Body of pancreas (tissue), 4 donors: ENCODE data around the gene CELF1. TPM values are rescaled to one million over a fixed set of nuclear protein-coding genes. Genes with fewer than 3 reads are reported as not detected.

Source experiments
- ATAC-seq: fragments of 150-250 bp; one replicate; pipeline ENCODE4 v1.9.1; 2016
- DNase-seq, 4 donors: peaks; one replicate each; pipeline ENCODE4 v3.0.0-alpha.2; 2019
- H3K27ac ChIP-seq, 4 donors: fragments of 200-600 bp; sonication (generic); 1 replicate in 3 of 4; 2 replicates in 1 of 4; pipeline versions ENCODE4 v1.5.1 to v1.6.1; 2016 to 2019; ENCODE audit warnings: mild to moderate bottlenecking in 1 of 4, mixed read lengths in 1 of 4, moderate library complexity in 1 of 4
- H3K27me3 ChIP-seq, 2 donors: fragments of 200-600 bp; sonication (generic); one replicate each; pipeline ENCODE4 v1.6.0; 2016; ENCODE audit warnings: mild to moderate bottlenecking in 1 of 2
- H3K36me3 ChIP-seq, 2 donors: fragments of 200-600 bp; sonication (generic); replicated peaks in 1 of 2; 2 replicates each; pipeline ENCODE4 v1.5.1; 2016; ENCODE audit warnings: low read depth in 2 of 2; ENCODE audit not compliant: insufficient read depth in 1 of 2
- H3K4me1 ChIP-seq: fragments of 200-600 bp; sonication (generic); one replicate; pipeline ENCODE4 v1.6.0; 2016
- H3K4me3 ChIP-seq, 2 donors: fragments of 200-600 bp; sonication (generic); 1 replicate in 1 of 2; 2 replicates in 1 of 2; pipeline ENCODE4 v1.5.1; 2016 to 2019
- H3K9me3 ChIP-seq, 3 donors: fragments of 200-600 bp; sonication (generic); 1 replicate in 2 of 3; 2 replicates in 1 of 3; pipeline ENCODE4 v1.5.1; 2016
- CTCF ChIP-seq, 7 experiments: fragments of 450-650 bp in 4 of 7; fragments of 200-600 bp in 3 of 7; sonication (generic) in 3 of 7; IDR thresholded peaks; one replicate each; pipeline ENCODE4 v1.5.1; 2016 to 2019; ENCODE audit warnings: antibody characterized with exemption in 7 of 7
- POLR2A ChIP-seq, 3 donors: fragments of 450-650 bp; IDR thresholded peaks; one replicate each; pipeline ENCODE4 v1.6.1; 2016; ENCODE audit warnings: antibody characterized with exemption in 3 of 3, mild to moderate bottlenecking in 2 of 3
- WGBS, 2 donors: methylation state at CpG; one replicate each; pipeline ENCODE4 v1.1.5; 2017; 5-methylcytosine and 5-hydroxymethylcytosine counted together
- intact Hi-C: fragments of 100-400 bp; cut with DNase I; formaldehyde crosslinking; loops from one replicate; pipeline ENCODE4 v1.15.1; 2023
- total RNA-seq, 2 donors: library from RNA; depleted of rRNA; stranded (reverse); fragments of >200 nt; gene quantifications; one replicate each; pipeline ENCODE4 v1.1.0, GENCODE V29; 2016

The CELF1 gene
- 10 to 100 TPM; 56.0 to 86.0 TPM for total RNA-seq

- H3K4me1 ChIP-seq = peaks cover 29% of the 10 kb centered on the region
- DNase-seq (peak; percentile 91 to 92 (median 92)), ATAC-seq (peak; percentile 98)
- TF ChIP-seq CTCF (IDR thresholded peaks at IDR 0.05) = peak; percentile 66 to 98 (median 94)
- peak; percentile 32 to 66 (median 54) for TF ChIP-seq POLR2A (IDR thresholded peaks at IDR 0.05)
- no peaks in the 10 kb centered on the region for H3K9me3 ChIP-seq
- no peaks in the 10 kb centered on the region for H3K36me3 ChIP-seq
- peak within 1 kb of the TSS; percentile 75 to 97 for H3K4me3 ChIP-seq
- intact Hi-C loops = no loop called here
- H3K27me3 ChIP-seq = no peaks in the 10 kb centered on the region
- 0% methylated on average over 2 to 71 of the region's 89 CpGs for WGBS, 2 donors
- H3K27ac ChIP-seq = peak within 1 kb of the TSS; percentile 74 to 88 (median 84)
Measured at GRCh38 chr11:47552566-47553405, at the start of gene CELF1. Gene CELF1 (minus strand): TSS chr11:47553132. CDS start chr11:47499523, 53,609 bp downstream.

GRCh38 chr11:47599902-47600301 lies 47.0 kb upstream of the CELF1 start:
- WGBS, 2 donors = 58 to 89% methylated on average over 3 to 4 of the region's 4 CpGs
- no peaks in the 10 kb centered on the region for H3K27me3 ChIP-seq
- intact Hi-C loops = no loop called here
- TF ChIP-seq POLR2A (IDR thresholded peaks at IDR 0.05) (no peak), CTCF (IDR thresholded peaks at IDR 0.05) (no peak)
- no peaks in the 10 kb centered on the region for H3K9me3 ChIP-seq
- ATAC-seq = no peak
- no peak overlapping the region for H3K4me3 ChIP-seq
- no peak for DNase-seq
- no peak overlapping the region for H3K27ac ChIP-seq
- no peaks in the 10 kb centered on the region for H3K36me3 ChIP-seq
- no peaks in the 10 kb centered on the region for H3K4me1 ChIP-seq

GRCh38 chr11:47595967-47596366 lies 43.0 kb upstream of the CELF1 start:
- TF ChIP-seq POLR2A (IDR thresholded peaks at IDR 0.05) (no peak), CTCF (IDR thresholded peaks at IDR 0.05) (no peak)
- H3K4me3 ChIP-seq = no peak overlapping the region
- no peaks in the 10 kb centered on the region for H3K9me3 ChIP-seq
- 91 to 94% methylated on average over 1 of the region's 1 CpG for WGBS, 2 donors
- no peak overlapping the region for H3K27ac ChIP-seq
- H3K4me1 ChIP-seq = peaks cover 13% of the 10 kb centered on the region
- intact Hi-C loops = no loop called here
- H3K27me3 ChIP-seq = peaks cover 0 to 20% of the 10 kb centered on the region in 2 donors
- DNase-seq (no peak), ATAC-seq (no peak)
- no peaks in the 10 kb centered on the region for H3K36me3 ChIP-seq

- H3K4me1 ChIP-seq = peaks cover 13% of the 10 kb centered on the region
- peaks cover 0 to 26% of the 10 kb centered on the region in 2 donors for H3K27me3 ChIP-seq
- DNase-seq (no peak), ATAC-seq (no peak)
- intact Hi-C loops = no loop called here
- no peaks in the 10 kb centered on the region for H3K36me3 ChIP-seq
- no peaks in the 10 kb centered on the region for H3K9me3 ChIP-seq
- H3K27ac ChIP-seq = no peak overlapping the region
- no peak overlapping the region for H3K4me3 ChIP-seq
- 48 to 61% methylated on average over 6 to 7 of the region's 7 CpGs for WGBS, 2 donors
- TF ChIP-seq POLR2A (IDR thresholded peaks at IDR 0.05) (no peak), CTCF (IDR thresholded peaks at IDR 0.05) (no peak)
Measured at GRCh38 chr11:47595029-47595428, 42.1 kb upstream of the CELF1 start.
